ENCODE data around the gene CISTR.

The CISTR gene

GRCh38 chr12:53756300-53757100 lies 4.7 kb upstream of the CISTR start:
- H3K27me3 Mint-ChIP-seq: peaks cover 41% of the 10 kb centered on the region
- no peak overlapping the region for H3K27ac Mint-ChIP-seq
- H3K36me3 Mint-ChIP-seq (ENCODE audit: low read depth): no peaks in the 10 kb centered on the region
- H3K4me3 Mint-ChIP-seq: no peak overlapping the region
- peaks cover 6% of the 10 kb centered on the region for H3K4me1 Mint-ChIP-seq (ENCODE audit: low read depth)
- DNase-seq: no peak
- H3K9me3 Mint-ChIP-seq: no peaks in the 10 kb centered on the region

- no peak overlapping the region for H3K27ac Mint-ChIP-seq
- no peaks in the 10 kb centered on the region for H3K36me3 Mint-ChIP-seq (ENCODE audit: low read depth)
- H3K4me3 Mint-ChIP-seq: no peak overlapping the region
- no peaks in the 10 kb centered on the region for H3K9me3 Mint-ChIP-seq
- peaks cover 36% of the 10 kb centered on the region for H3K27me3 Mint-ChIP-seq
- DNase-seq: no peak
- peaks cover 6% of the 10 kb centered on the region for H3K4me1 Mint-ChIP-seq (ENCODE audit: low read depth)
Measured at GRCh38 chr12:53755893-53756292, 4.1 kb upstream of the CISTR start.

- peaks cover 6% of the 10 kb centered on the region for H3K4me1 Mint-ChIP-seq (ENCODE audit: low read depth)
- H3K27me3 Mint-ChIP-seq: peaks cover 32% of the 10 kb centered on the region
- no peak for DNase-seq
- no peak overlapping the region for H3K4me3 Mint-ChIP-seq
- H3K9me3 Mint-ChIP-seq: no peaks in the 10 kb centered on the region
- no peaks in the 10 kb centered on the region for H3K36me3 Mint-ChIP-seq (ENCODE audit: low read depth)
- no peak overlapping the region for H3K27ac Mint-ChIP-seq
Measured at GRCh38 chr12:53755451-53755891, 3.7 kb upstream of the CISTR start.

- H3K4me3 Mint-ChIP-seq: no peak overlapping the region
- peaks cover 26% of the 10 kb centered on the region for H3K27me3 Mint-ChIP-seq
- H3K9me3 Mint-ChIP-seq: no peaks in the 10 kb centered on the region
- H3K27ac Mint-ChIP-seq: no peak overlapping the region
- peaks cover 6% of the 10 kb centered on the region for H3K4me1 Mint-ChIP-seq (ENCODE audit: low read depth)
- H3K36me3 Mint-ChIP-seq (ENCODE audit: low read depth): no peaks in the 10 kb centered on the region
- no peak for DNase-seq
Measured at GRCh38 chr12:53754633-53755264, 3.0 kb upstream of the CISTR start.

- Mint-ChIP-seq H3K36me3 (ENCODE audit: low read depth) (no peaks in the 10 kb centered on the region), H3K4me1 (ENCODE audit: low read depth) (peaks cover 6% of the 10 kb centered on the region), H3K4me3 (no peak overlapping the region), H3K9me3 (no peaks in the 10 kb centered on the region), H3K27ac (no peak overlapping the region), H3K27me3 (peaks cover 21% of the 10 kb centered on the region)
- DNase-seq: no peak
Measured at GRCh38 chr12:53754188-53754585, 2.4 kb upstream of the CISTR start.

- Mint-ChIP-seq H3K27ac (no peak overlapping the region), H3K36me3 (ENCODE audit: low read depth) (no peaks in the 10 kb centered on the region), H3K4me1 (ENCODE audit: low read depth) (peaks cover 9% of the 10 kb centered on the region), H3K4me3 (no peak overlapping the region), H3K9me3 (no peaks in the 10 kb centered on the region), H3K27me3 (peaks cover 6% of the 10 kb centered on the region)
- no peak for DNase-seq
Measured at GRCh38 chr12:53752621-53753020, 842 bp upstream of the CISTR start.

- no peaks in the 10 kb centered on the region for H3K9me3 Mint-ChIP-seq
- peaks cover 6% of the 10 kb centered on the region for H3K27me3 Mint-ChIP-seq
- H3K36me3 Mint-ChIP-seq (ENCODE audit: low read depth): no peaks in the 10 kb centered on the region
- DNase-seq: no peak
- H3K27ac Mint-ChIP-seq: no peak overlapping the region
- H3K4me3 Mint-ChIP-seq: no peak overlapping the region
- peaks cover 13% of the 10 kb centered on the region for H3K4me1 Mint-ChIP-seq (ENCODE audit: low read depth)
Measured at GRCh38 chr12:53752192-53752601, 418 bp upstream of the CISTR start.

- no peak overlapping the region for H3K27ac Mint-ChIP-seq
- H3K4me1 Mint-ChIP-seq (ENCODE audit: low read depth): peaks cover 18% of the 10 kb centered on the region
- peak overlapping the region; percentile 55 for H3K4me3 Mint-ChIP-seq
- H3K27me3 Mint-ChIP-seq: peaks cover 10% of the 10 kb centered on the region
- no peaks in the 10 kb centered on the region for H3K36me3 Mint-ChIP-seq (ENCODE audit: low read depth)
- DNase-seq: peak; percentile 55
- no peaks in the 10 kb centered on the region for H3K9me3 Mint-ChIP-seq
Measured at GRCh38 chr12:53750812-53751335, 905 bp downstream of the CISTR start.

- no peak for DNase-seq
- Mint-ChIP-seq H3K9me3 (no peaks in the 10 kb centered on the region), H3K4me3 (peak overlapping the region; percentile 55), H3K36me3 (ENCODE audit: low read depth) (no peaks in the 10 kb centered on the region), H3K27ac (no peak overlapping the region), H3K27me3 (peaks cover 13% of the 10 kb centered on the region), H3K4me1 (ENCODE audit: low read depth) (peaks cover 18% of the 10 kb centered on the region)
Measured at GRCh38 chr12:53749986-53750811, 1.6 kb downstream of the CISTR start.

- Mint-ChIP-seq H3K9me3 (no peaks in the 10 kb centered on the region), H3K36me3 (ENCODE audit: low read depth) (no peaks in the 10 kb centered on the region), H3K4me1 (ENCODE audit: low read depth) (peaks cover 21% of the 10 kb centered on the region), H3K27me3 (peaks cover 30% of the 10 kb centered on the region), H3K27ac (no peak overlapping the region), H3K4me3 (no peak overlapping the region)
- no peak for DNase-seq
Measured at GRCh38 chr12:53748072-53748840, 3.5 kb downstream of the CISTR start.

- Mint-ChIP-seq H3K36me3 (ENCODE audit: low read depth) (no peaks in the 10 kb centered on the region), H3K9me3 (no peaks in the 10 kb centered on the region), H3K4me1 (ENCODE audit: low read depth) (peaks cover 21% of the 10 kb centered on the region), H3K27me3 (peaks cover 41% of the 10 kb centered on the region), H3K27ac (no peak overlapping the region), H3K4me3 (no peak overlapping the region)
- no peak for DNase-seq
Measured at GRCh38 chr12:53747095-53747494, 4.7 kb downstream of the CISTR start.

GRCh38 chr12:53746592-53747092 lies 5.1 kb downstream of the CISTR start:
- H3K4me1 Mint-ChIP-seq (ENCODE audit: low read depth): peaks cover 19% of the 10 kb centered on the region
- H3K27me3 Mint-ChIP-seq: peaks cover 43% of the 10 kb centered on the region
- no peaks in the 10 kb centered on the region for H3K9me3 Mint-ChIP-seq
- peak; percentile 87 for DNase-seq
- no peak overlapping the region for H3K27ac Mint-ChIP-seq
- H3K4me3 Mint-ChIP-seq: no peak overlapping the region
- no peaks in the 10 kb centered on the region for H3K36me3 Mint-ChIP-seq (ENCODE audit: low read depth)

GRCh38 chr12:53744751-53745150 lies 7.0 kb downstream of the CISTR start:
- Mint-ChIP-seq H3K4me1 (ENCODE audit: low read depth) (peaks cover 18% of the 10 kb centered on the region), H3K4me3 (no peak overlapping the region), H3K36me3 (ENCODE audit: low read depth) (no peaks in the 10 kb centered on the region), H3K27me3 (peaks cover 43% of the 10 kb centered on the region), H3K27ac (no peak overlapping the region), H3K9me3 (no peaks in the 10 kb centered on the region)
- DNase-seq: no peak

- DNase-seq: no peak
- Mint-ChIP-seq H3K27ac (no peak overlapping the region), H3K9me3 (no peaks in the 10 kb centered on the region), H3K4me1 (ENCODE audit: low read depth) (peaks cover 25% of the 10 kb centered on the region), H3K36me3 (ENCODE audit: low read depth) (no peaks in the 10 kb centered on the region), H3K27me3 (peaks cover 50% of the 10 kb centered on the region), H3K4me3 (no peak overlapping the region)
Measured at GRCh38 chr12:53744130-53744441, 7.7 kb downstream of the CISTR start.
